GM03348 (cell line): ENCODE measurements around the gene CCDC88C.
A peak's percentile ranks its signal among the peaks of the same experiment; 100 is the strongest.

ENCODE experiments used
- DNase-seq: peaks from one replicate; pipeline ENCODE4 v3.0.0; 2012; ENCODE audit warnings: low spot score

The CCDC88C gene

GRCh38 chr14:91366749-91367148 lies 50.9 kb downstream of the CCDC88C start:
- no peak for DNase-seq

- no peak for DNase-seq
These were observed 52.1 kb downstream of the CCDC88C start for GRCh38 chr14:91365552-91365951.

GRCh38 chr14:91364524-91365270 lies 52.9 kb downstream of the CCDC88C start:
- no peak for DNase-seq

GRCh38 chr14:91363776-91364523 lies 53.7 kb downstream of the CCDC88C start:
- DNase-seq = no peak

GRCh38 chr14:91361233-91361811 lies 56.3 kb downstream of the CCDC88C start:
- no peak for DNase-seq

- DNase-seq = no peak
These were observed 57.0 kb downstream of the CCDC88C start for GRCh38 chr14:91360490-91361232.

- DNase-seq = no peak
These were observed 58.9 kb downstream of the CCDC88C start for GRCh38 chr14:91358654-91359220.

GRCh38 chr14:91358025-91358319 lies 59.6 kb downstream of the CCDC88C start:
- no peak for DNase-seq

- DNase-seq = no peak
These were observed 60.2 kb downstream of the CCDC88C start for GRCh38 chr14:91357272-91358024.

GRCh38 chr14:91356181-91356763 lies 61.3 kb downstream of the CCDC88C start:
- no peak for DNase-seq

GRCh38 chr14:91354979-91355685 lies 62.5 kb downstream of the CCDC88C start:
- DNase-seq = no peak

- peak; percentile 53 for DNase-seq
These were observed 63.3 kb downstream of the CCDC88C start for GRCh38 chr14:91354221-91354916.

- DNase-seq = no peak
These were observed 64.6 kb downstream of the CCDC88C start for GRCh38 chr14:91352728-91353692.

GRCh38 chr14:91352053-91352452 lies 65.6 kb downstream of the CCDC88C start:
- DNase-seq = peak; percentile 51

- no peak for DNase-seq
These were observed 66.1 kb downstream of the CCDC88C start for GRCh38 chr14:91351512-91351862.

GRCh38 chr14:91350813-91351511 lies 66.7 kb downstream of the CCDC88C start:
- no peak for DNase-seq

GRCh38 chr14:91350483-91350812 lies 67.2 kb downstream of the CCDC88C start:
- DNase-seq = no peak

- no peak for DNase-seq
These were observed 68.0 kb downstream of the CCDC88C start for GRCh38 chr14:91349481-91350074.
